IPS-NIHi7 (cell line): ENCODE results near the gene ARSA.

Experiments used
- DNase-seq: peaks from one replicate; pipeline ENCODE4 v3.0.0; 2012; ENCODE audit warnings: mixed read lengths; ENCODE audit errors: extremely low spot score

The ARSA gene

GRCh38 chr22:50581031-50581949 lies 46.7 kb downstream of the ARSA start:
- DNase-seq: no peak

GRCh38 chr22:50579752-50580151 lies 48.2 kb downstream of the ARSA start:
- no peak for DNase-seq

- DNase-seq: no peak
Observed at GRCh38 chr22:50578776-50579310, 49.1 kb downstream of the ARSA start.

GRCh38 chr22:50577987-50578775 lies 49.8 kb downstream of the ARSA start, which contains the start of gene CPT1B:
Gene CPT1B (minus strand): TSS chr22:50578427. CDS start chr22:50577915, 512 bp downstream.
- DNase-seq: no peak

- DNase-seq: no peak
Observed at GRCh38 chr22:50577697-50577986, 50.3 kb downstream of the ARSA start.

GRCh38 chr22:50576806-50577696 lies 50.9 kb downstream of the ARSA start:
- DNase-seq: no peak

GRCh38 chr22:50576070-50576469 lies 51.9 kb downstream of the ARSA start:
- DNase-seq: peak; percentile 57

GRCh38 chr22:50575426-50575941 lies 52.5 kb downstream of the ARSA start:
- DNase-seq: no peak
